IPS-20b (cell line): Measurements from ENCODE around the gene MYH8.

Experiments used
- H3K27ac ChIP-seq: one replicate; pipeline ENCODE4 v1.5.1; 2013; ENCODE audit warnings: low read length
- H3K27me3 ChIP-seq: 2 replicates; pipeline ENCODE4 v1.6.1; 2013; ENCODE audit warnings: mild to moderate bottlenecking, low read length, inconsistent platforms; ENCODE audit not compliant: insufficient read depth
- H3K36me3 ChIP-seq: 2 replicates; pipeline ENCODE4 v1.6.1; 2013; ENCODE audit warnings: low read depth, mild to moderate bottlenecking, inconsistent platforms, low read length, moderate library complexity; ENCODE audit not compliant: insufficient read depth
- H3K4me1 ChIP-seq: 2 replicates; pipeline ENCODE4 v1.6.1; 2013; ENCODE audit warnings: mild to moderate bottlenecking, control low read depth, inconsistent platforms, low read length, moderate library complexity; ENCODE audit not compliant: insufficient read depth
- H3K4me3 ChIP-seq: 2 replicates; pipeline ENCODE4 v1.5.1; 2013; ENCODE audit warnings: mild to moderate bottlenecking, low read length, inconsistent platforms
- H3K9ac ChIP-seq: 2 replicates; pipeline ENCODE4 v1.6.1; 2013; ENCODE audit warnings: low read depth, mild to moderate bottlenecking, inconsistent platforms, low read length, moderate library complexity
- H3K9me3 ChIP-seq: 2 replicates; pipeline ENCODE4 v1.6.1; 2013; ENCODE audit warnings: mild to moderate bottlenecking, low read depth, low read length, inconsistent platforms; ENCODE audit not compliant: insufficient read depth

MYH8 gene

GRCh38 chr17:10421211-10421610, 539 bp downstream of the MYH8 start:
- Histone ChIP-seq H3K9me3 (no peaks in the 10 kb centered on the region), H3K4me3 (no peak overlapping the region), H3K36me3 (no peaks in the 10 kb centered on the region), H3K27me3 (no peaks in the 10 kb centered on the region), H3K9ac (no peak overlapping the region), H3K27ac (no peak overlapping the region), H3K4me1 (peaks cover 18% of the 10 kb centered on the region)

DNA sequence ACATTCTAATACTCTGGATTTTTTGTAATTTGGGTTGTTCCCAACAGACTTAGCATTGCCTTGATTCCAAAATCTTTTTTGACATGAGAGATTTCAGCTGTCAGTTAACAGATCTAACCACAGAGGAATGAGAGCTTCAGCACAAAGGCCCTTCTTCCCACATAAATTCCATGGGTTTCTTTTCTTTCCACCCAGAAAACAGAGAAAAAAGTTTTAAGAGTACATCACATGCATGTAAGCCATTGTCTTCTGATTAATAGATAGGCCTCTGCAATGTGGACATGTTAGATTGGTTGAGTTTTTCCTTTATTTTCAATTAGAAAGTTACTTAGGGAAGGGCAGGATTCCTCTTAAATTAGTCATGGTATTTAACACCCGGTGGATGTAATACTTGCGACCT, 939 bp downstream of the MYH8 start:
- Histone ChIP-seq H3K9ac (no peak overlapping the region), H3K9me3 (no peaks in the 10 kb centered on the region), H3K4me1 (peaks cover 18% of the 10 kb centered on the region), H3K27me3 (no peaks in the 10 kb centered on the region), H3K36me3 (no peaks in the 10 kb centered on the region), H3K27ac (no peak overlapping the region), H3K4me3 (no peak overlapping the region)

- no peak overlapping the region for H3K4me3 ChIP-seq
- no peaks in the 10 kb centered on the region for H3K9me3 ChIP-seq
- H3K27me3 ChIP-seq = no peaks in the 10 kb centered on the region
- no peak overlapping the region for H3K27ac ChIP-seq
- H3K4me1 ChIP-seq = peaks cover 18% of the 10 kb centered on the region
- no peak overlapping the region for H3K9ac ChIP-seq
- no peaks in the 10 kb centered on the region for H3K36me3 ChIP-seq
Observed at GRCh38 chr17:10417431-10417830, 4.3 kb downstream of the MYH8 start.

- H3K27ac ChIP-seq = no peak overlapping the region
- peaks cover 13% of the 10 kb centered on the region for H3K4me1 ChIP-seq
- H3K4me3 ChIP-seq = no peak overlapping the region
- no peaks in the 10 kb centered on the region for H3K9me3 ChIP-seq
- H3K9ac ChIP-seq = no peak overlapping the region
- no peaks in the 10 kb centered on the region for H3K36me3 ChIP-seq
- no peaks in the 10 kb centered on the region for H3K27me3 ChIP-seq
Observed at GRCh38 chr17:10415161-10415560, 6.6 kb downstream of the MYH8 start.

GRCh38 chr17:10403589-10403988, 18.2 kb downstream of the MYH8 start:
- H3K4me3 ChIP-seq = no peak overlapping the region
- no peaks in the 10 kb centered on the region for H3K36me3 ChIP-seq
- no peak overlapping the region for H3K9ac ChIP-seq
- H3K27me3 ChIP-seq = no peaks in the 10 kb centered on the region
- H3K4me1 ChIP-seq = no peaks in the 10 kb centered on the region
- no peak overlapping the region for H3K27ac ChIP-seq
- H3K9me3 ChIP-seq = no peaks in the 10 kb centered on the region

DNA sequence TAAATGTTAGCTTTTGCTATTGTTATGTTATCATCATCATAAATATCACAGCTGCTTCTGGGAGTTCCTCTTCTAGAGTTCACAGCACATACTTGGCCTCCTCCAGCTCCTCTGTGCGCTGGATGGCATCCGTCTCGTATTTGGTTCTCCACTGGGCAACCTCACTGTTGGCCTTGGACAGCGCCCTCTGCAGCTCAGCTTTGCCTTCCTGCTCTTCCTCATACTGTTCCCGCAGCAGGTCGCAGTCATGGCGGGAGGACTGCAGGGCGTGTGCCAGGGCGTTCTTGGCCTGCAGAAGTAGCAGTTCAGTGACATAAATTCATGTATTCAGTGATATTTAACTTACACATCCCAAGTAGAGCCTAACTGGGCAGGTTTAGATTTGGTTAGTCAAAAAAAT, 23.4 kb downstream of the MYH8 start:
- H3K36me3 ChIP-seq = no peaks in the 10 kb centered on the region
- H3K27ac ChIP-seq = no peak overlapping the region
- H3K4me3 ChIP-seq = no peak overlapping the region
- no peaks in the 10 kb centered on the region for H3K27me3 ChIP-seq
- H3K9ac ChIP-seq = no peak overlapping the region
- no peaks in the 10 kb centered on the region for H3K4me1 ChIP-seq
- H3K9me3 ChIP-seq = no peaks in the 10 kb centered on the region

DNA sequence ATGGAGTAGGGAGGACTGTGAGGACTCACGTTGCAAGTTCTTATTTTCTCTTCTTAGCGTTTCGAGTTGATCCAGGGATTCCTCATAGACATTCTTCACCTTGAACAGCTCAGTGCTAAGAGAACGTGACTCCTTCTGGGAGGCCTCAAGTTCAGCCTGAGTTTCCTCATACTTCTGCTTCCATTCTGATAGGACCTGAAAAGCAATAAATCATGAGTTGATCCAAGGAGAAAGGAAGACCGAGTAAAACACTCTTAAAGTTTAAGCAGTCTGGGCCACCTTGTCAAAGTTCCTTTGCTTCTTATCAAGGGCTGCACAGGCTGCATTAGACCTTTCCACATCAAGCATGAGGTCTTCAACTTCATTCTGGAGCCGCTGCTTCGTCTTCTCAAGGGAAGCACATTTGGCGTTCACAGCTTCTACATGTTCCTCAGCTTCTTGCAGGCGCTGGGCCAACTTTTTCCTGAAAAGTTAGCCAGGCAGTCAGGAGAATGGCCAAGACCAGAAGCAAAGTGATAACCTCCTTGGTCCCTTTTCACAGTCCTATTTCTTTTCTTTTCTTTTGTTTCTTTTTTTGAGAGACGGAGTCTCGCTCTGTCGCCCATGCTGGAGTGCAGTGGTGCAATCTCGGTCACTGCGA, 25.1 kb downstream of the MYH8 start:
- H3K9me3 ChIP-seq = no peaks in the 10 kb centered on the region
- no peaks in the 10 kb centered on the region for H3K36me3 ChIP-seq
- H3K4me1 ChIP-seq = no peaks in the 10 kb centered on the region
- no peaks in the 10 kb centered on the region for H3K27me3 ChIP-seq
- H3K27ac ChIP-seq = no peak overlapping the region
- H3K9ac ChIP-seq = no peak overlapping the region
- H3K4me3 ChIP-seq = no peak overlapping the region

DNA sequence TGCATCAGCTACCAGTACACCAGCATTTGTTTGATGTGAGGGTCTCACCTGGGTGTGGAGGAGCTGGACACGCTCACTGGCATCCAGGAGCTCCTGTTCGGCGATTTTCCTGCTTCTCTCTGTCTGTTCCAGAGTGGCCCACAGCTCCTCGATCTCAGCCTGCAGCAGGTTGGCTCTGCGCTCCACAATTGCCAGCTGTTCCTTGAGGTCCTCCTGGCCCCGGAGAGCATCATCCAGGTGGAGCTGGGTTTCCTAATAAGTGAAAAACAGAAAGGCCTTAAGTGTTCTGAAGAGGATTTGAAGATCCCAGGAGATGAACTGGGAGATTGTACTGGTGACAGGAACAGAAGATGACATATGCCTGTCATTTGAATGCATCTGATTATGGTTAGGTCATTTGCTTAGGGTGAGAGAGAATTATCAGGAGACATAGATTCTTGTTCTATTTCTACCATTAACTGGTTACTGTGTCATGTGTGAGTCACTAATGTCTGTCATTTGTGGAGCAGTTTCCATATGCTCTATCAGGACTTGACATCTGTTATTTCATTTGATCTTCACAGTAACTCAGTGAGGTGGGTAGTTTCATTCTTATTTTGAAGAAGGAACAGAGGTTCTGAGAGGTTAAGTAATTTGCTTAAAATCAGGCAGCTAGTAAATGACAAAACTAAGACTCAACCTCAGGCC, 27.4 kb downstream of the MYH8 start:
- H3K9ac ChIP-seq = no peak overlapping the region
- H3K36me3 ChIP-seq = no peaks in the 10 kb centered on the region
- H3K9me3 ChIP-seq = no peaks in the 10 kb centered on the region
- no peaks in the 10 kb centered on the region for H3K4me1 ChIP-seq
- H3K27ac ChIP-seq = no peak overlapping the region
- H3K27me3 ChIP-seq = no peaks in the 10 kb centered on the region
- no peak overlapping the region for H3K4me3 ChIP-seq

GRCh38 chr17:10392880-10393279, 28.9 kb downstream of the MYH8 start:
- Histone ChIP-seq H3K9ac (no peak overlapping the region), H3K4me1 (no peaks in the 10 kb centered on the region), H3K27me3 (no peaks in the 10 kb centered on the region), H3K36me3 (no peaks in the 10 kb centered on the region), H3K9me3 (no peaks in the 10 kb centered on the region), H3K27ac (no peak overlapping the region), H3K4me3 (no peak overlapping the region)

GRCh38 chr17:10385871-10386270, 35.9 kb downstream of the MYH8 start:
- Histone ChIP-seq H3K27me3 (no peaks in the 10 kb centered on the region), H3K36me3 (no peaks in the 10 kb centered on the region), H3K9ac (no peak overlapping the region), H3K4me3 (no peak overlapping the region), H3K9me3 (no peaks in the 10 kb centered on the region), H3K4me1 (no peaks in the 10 kb centered on the region), H3K27ac (no peak overlapping the region)

DNA sequence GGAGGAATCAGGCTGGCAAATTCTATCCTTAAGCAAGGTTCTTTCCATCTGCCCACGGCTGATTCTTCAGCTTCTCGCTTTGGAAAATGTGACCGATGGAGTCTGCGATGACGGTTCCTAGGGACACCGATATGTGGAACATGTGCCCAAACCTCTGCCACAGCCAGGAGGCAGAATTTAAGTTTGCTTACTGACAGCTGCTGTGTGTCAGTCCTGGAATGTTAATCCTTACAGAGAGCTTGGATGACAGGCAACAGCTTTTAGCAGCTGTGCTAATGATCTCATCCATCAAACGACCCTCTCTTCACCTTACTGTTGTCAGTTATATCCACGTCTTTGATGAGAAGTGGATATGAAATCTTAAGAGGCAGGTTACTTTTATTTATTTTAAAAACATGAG, 37.6 kb downstream of the MYH8 start:
- 0 out of 2 replicates have a peak, but pooled peaks cover 3% of the 10 kb centered on the region for H3K4me1 ChIP-seq
- no peak overlapping the region for H3K9ac ChIP-seq
- no peaks in the 10 kb centered on the region for H3K36me3 ChIP-seq
- no peaks in the 10 kb centered on the region for H3K27me3 ChIP-seq
- no peaks in the 10 kb centered on the region for H3K9me3 ChIP-seq
- no peak overlapping the region for H3K4me3 ChIP-seq
- no peak overlapping the region for H3K27ac ChIP-seq

- Histone ChIP-seq H3K4me3 (no peak overlapping the region), H3K27ac (no peak overlapping the region), H3K9me3 (no peaks in the 10 kb centered on the region), H3K27me3 (no peaks in the 10 kb centered on the region), H3K4me1 (0 out of 2 replicates have a peak, but pooled peaks cover 3% of the 10 kb centered on the region), H3K36me3 (no peaks in the 10 kb centered on the region), H3K9ac (no peak overlapping the region)
Observed at GRCh38 chr17:10380631-10381408, 40.9 kb downstream of the MYH8 start.
